Stimulated activated CD4-positive, alpha-beta T cell treated with anti-CD3 and anti-CD28 coated beads, Interleukin-12 subunit alpha, Interleukin-12 subunit beta, amount 100 ng/mL, for 48 hours (primary cell): ENCODE results near the gene ADISSP.
A peak's percentile ranks its signal among the peaks of the same experiment; 100 is the strongest.

Experiments used
- DNase-seq, 3 donors: peaks; one replicate each; pipeline ENCODE4 v3.0.0-alpha.2; 2020; ENCODE audit warnings: low read depth in 2 of 3, low spot score in 1 of 3

Gene ADISSP

DNA sequence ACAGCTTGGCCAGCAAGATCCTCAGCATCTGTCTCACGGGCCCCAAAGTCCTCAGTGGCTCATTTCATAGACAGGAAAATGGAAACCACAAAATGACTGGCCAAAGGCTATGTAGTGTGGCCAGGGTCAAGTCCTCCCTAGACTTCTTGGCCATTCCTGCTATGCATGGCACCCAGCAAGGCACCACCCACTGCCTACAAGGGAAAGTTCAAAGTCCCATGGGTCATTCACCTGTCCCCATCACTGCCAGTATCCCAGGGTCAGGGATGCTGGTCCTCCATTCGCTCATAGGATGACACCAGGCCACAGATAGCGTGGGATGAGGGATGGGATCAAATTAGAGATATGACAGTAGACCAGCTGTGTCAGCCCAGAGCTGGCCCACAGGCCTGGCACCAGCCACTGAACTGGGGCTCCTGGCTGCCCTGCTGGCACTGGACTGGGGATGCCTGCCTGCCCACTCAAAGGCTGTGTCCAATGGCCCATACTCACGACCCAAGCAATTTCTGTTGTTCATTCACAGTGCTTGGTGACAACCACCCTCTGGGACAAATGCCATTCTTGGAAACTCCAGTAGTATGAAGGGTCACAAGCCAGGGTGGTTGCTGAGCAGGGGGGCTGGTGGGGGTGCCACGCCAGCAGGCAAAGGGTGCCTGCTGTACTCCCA lies 11.6 kb downstream of the ADISSP start:
- DNase-seq: no peak

DNA sequence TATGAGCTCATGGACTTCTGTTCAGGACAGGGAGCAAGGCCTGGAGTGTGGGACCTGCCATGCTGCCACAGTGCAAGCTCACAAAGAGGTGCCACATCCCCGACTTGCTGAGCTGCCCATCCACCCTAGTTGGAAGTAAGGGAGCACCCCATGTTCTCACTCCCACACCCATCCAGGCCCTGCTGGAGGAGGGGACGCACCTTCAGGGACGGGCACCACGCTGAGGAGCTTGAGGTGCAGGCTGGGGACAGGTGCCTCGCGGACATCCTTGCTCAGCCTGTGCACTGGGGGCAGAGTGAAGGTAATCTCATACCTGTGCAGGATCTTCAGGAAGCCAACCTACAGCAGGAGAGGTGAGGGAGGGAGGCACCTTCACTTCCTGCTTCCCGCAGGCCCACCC lies 12.3 kb downstream of the ADISSP start:
- no peak for DNase-seq

DNA sequence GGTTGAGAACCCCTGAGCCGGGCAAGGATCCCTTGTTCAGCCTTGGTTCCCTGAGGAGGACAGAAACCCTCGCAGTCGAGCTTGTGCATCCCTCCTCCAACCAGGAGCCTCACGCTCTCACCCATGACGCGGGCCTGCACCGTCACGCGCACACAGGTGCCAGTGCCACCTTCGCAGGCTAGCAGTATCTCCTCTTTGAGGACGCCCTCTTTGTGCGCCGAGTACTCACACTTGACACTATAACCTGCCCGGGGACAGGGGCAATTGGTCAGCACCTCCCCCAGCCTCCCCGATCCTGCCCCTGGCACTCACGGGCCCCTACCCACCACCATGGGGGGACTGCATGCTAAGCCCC lies 13.3 kb downstream of the ADISSP start:
- no peak for DNase-seq

DNA sequence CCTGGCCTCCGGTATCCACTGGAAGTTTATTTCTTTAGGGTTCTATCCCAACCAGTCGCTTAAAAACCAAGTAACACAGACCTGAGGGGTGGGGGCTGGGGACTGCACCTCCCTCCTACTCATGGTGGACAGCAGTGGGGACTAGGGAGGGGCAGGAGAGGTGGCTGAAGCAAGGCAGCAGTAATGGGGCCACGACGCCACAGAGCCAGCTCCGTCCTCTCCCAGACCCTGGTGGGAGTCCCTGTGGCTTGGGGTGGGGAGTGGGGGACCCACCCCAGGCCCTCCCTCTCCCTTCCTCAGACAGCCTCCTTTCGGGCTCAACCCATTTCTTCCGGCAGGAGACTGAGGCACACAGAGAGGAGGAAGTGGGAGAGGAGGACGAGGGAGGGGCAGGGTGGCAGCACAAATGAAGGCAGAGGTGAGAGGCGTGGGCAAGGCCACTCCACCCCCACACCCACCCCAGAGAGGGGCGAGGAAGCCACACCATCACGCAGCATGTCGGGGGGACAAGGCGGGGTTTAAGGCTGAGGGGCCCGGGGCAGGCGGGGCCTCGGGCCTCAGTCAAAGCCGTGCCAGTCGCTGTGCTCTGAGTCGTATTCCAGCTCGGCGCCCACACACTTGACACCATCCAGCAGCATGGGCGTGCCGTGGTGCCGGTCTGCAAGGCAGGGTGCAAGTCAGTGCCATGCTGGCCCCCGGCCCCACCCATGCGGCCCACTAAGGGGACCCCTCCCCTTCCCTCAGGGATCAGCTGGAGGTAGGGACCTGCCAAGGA lies 13.9 kb downstream of the ADISSP start:
- no peak for DNase-seq

DNA sequence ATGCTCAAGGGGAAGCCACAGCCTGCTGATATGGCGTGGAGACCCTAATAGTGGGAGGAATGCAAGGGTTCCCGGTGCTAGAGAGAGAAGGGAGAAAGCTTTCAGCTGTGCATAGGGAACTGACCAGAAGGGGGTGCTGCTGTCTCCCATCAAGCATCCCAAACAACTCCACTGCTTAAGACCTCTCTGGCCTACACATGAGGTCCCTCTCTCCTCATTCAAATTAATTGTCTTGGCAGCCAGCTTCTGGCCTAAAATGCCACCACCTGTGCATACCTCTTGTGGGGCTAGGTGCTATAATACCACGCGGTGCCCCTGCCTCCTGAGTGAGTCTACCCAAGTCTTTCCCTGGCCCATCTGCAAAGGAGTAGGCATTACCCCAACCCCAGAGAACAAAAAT lies 14.5 kb downstream of the ADISSP start:
- peak in 2 of 3 donors; percentile 42 to 54 for DNase-seq

DNA sequence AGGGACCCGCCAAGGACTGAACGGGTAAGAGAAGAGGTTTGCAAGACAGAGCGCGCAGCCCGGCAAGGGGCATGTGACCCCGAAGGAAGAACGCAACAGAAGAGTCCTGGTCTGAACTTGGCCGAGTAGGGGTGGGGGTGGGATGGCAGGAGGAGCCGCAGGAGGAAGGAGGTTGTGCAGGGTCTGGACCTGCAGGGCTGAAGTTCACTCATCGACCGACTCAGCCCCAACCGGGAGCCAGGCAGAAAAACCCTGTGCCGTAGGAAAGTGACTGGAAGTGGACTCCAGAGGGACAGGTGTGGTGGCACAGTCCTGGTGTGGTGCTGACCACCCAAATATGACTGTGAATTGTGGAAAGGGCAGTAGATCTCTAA lies 15.2 kb downstream of the ADISSP start:
- no peak for DNase-seq

DNA sequence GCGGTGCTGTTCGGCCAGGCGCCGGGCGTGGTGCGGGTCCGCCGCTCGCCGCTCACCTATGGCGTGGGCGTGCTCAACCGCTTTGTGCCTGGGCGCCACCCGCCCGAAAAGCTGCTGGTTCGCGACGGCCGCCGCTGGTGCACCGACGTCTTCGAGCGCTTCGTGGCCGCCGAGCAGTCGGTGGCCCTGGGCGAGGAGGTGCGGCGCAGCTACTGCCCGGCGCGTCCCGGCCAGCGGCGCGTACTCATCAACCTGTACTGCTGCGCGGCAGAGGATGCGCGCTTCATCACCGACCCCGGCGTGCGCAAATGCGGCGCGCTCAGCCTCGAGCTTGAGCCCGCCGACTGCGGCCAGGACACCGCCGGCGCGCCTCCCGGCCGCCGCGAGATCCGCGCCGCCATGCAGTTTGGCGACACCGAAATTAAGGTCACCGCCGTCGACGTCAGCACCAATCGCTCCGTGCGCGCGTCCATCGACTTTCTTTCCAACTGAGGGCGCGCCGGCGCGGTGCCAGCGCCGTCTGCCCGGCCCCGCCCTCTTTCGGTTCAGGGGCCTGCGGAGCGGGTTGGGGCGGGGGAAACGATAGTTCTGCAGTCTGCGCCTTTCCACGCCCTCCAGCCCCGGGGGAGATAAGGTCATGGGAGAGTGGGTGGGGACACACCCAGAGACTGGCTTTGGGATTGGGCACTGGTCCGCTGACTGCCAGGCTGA lies 15.7 kb downstream of the ADISSP start:
- DNase-seq: peak in 1 of 3 donors; percentile 63

DNA sequence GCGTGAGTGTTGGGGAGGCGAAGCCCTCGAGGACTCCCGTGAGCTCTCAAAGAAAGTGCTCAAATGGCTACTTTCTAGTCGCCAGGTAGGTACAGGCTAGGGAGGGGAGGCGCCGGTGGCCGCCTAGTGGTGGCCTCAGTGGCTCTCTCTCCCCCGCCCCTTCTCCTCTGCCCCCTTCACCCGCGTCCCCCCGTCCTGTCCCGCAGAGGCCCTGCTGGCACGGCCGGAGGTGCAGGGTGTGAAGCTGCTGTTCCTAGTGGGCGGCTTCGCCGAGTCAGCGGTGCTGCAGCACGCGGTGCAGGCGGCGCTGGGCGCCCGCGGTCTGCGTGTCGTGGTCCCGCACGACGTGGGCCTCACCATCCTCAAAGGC lies 16.3 kb downstream of the ADISSP start:
- DNase-seq: no peak

DNA sequence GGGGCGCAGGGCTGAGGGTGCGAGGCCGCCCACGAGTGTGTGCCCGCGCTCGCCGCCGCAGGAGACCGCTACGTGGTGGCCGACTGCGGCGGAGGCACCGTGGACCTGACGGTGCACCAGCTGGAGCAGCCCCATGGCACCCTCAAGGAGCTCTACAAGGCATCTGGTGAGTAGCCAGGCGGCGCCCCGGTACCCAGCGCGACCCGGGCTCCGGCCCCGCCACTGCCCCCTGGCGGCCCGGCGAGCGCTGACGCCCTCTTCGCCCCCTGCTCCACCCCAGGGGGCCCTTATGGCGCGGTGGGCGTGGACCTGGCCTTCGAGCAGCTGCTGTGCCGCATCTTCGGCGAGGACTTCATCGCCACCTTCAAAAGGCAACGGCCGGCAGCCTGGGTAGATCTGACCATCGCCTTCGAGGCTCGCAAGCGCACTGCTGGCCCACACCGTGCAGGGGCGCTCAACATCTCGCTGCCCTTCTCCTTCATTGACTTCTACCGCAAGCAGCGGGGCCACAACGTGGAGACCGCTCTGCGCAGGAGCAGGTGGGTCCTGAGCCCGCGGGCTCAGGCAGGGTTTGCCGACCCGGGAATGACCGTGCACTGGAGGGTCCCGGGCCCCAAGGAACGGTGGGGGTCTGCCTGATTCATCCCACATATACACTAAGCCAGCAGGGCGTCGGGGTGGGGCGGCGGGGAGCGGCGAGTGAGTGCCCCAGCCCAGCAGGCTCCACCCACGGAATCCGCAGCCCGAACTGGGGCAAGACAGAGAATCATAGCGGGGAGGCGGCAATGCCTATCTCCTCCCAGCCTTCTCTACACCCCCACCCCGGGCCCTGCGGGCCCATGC lies 17.6 kb downstream of the ADISSP start:
- peak in 2 of 3 donors; percentile 24 to 29 for DNase-seq

DNA sequence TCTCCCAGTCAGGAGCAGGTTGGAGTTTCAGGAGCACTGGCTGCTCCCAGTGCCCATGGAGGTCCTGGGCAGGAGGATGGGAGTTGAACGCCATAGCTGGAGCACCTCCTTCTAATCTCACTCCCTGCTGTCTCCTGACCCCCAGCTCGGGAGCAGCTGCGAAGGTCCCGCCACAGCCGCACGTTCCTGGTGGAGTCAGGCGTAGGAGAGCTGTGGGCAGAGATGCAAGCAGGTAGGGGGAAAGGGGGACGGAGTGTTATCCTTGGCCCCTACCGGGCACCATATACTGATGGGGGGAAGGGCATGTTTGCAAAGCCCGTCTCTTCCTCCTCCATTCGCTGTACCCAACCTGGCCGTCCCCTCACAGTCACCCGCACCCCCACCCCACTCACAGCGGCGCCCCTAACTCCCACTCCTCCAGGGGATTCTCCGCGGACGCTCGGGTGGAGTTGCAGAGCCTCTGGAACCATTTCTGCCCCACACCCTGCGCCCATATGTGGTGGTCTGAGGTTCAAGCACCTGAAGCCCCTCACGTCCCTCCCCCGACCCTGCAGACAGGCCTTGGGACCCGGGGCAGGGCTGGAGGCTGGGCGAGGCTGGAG lies 18.4 kb downstream of the ADISSP start:
- no peak for DNase-seq

DNA sequence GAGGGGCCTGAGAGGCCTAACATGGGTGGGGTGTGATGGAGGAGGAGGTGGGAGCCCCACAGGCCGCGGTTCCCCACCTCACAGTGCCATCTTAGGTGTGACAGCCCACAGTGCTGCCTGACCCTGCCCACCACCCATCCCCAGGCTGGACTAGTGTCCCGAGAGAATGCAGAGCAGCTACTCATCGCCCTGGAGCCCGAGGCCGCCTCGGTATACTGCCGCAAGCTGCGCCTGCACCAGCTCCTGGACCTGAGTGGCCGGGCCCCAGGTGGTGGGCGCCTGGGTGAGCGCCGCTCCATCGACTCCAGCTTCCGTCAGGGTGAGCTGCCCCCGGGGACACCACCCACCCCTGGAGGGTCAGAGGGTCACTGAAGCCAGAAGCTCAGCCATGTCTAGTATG lies 19.5 kb downstream of the ADISSP start:
- DNase-seq: no peak

DNA sequence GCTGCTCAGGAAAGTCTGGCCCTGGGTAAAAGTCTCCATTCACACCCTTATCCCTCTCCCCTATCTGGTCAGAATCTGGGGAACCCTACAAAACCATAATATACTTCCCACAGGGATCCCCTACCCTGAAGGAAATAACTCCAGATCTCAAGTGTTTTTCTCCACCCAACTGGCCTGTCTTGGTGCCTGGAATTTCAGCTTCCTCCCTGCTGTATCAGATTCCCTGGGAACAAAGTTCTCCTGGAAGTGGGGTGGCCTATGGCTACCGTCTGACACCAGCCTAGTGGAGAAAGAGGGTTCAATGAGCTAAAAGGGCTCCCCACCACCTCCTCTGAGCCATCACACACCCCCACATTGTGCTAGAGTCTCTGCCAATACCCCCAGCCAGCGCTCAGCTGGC lies 20.1 kb downstream of the ADISSP start:
- no peak for DNase-seq

DNA sequence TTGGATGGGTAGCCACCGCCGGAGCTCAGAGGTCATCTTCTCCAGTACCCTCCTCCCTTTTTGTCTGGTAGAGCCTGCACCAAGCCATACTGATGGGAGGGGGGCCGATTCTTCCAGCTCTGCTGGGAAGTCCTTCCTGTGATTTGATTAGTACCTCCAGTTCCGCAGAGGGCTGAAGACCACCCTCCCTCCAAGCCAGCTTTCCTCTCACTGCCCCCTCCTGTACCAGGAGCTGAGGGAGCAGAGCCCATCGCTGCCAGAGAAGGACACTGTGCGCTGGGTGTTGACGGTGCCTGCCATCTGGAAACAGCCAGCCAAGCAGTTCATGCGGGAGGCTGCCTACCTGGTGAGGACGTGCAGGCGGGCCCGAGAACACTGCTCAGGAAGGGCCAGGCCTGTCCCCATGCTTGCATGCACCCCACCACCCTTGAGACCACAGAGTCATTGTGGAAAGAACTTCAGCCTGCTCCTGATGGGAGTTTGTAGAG lies 21.8 kb downstream of the ADISSP start:
- DNase-seq: no peak

DNA sequence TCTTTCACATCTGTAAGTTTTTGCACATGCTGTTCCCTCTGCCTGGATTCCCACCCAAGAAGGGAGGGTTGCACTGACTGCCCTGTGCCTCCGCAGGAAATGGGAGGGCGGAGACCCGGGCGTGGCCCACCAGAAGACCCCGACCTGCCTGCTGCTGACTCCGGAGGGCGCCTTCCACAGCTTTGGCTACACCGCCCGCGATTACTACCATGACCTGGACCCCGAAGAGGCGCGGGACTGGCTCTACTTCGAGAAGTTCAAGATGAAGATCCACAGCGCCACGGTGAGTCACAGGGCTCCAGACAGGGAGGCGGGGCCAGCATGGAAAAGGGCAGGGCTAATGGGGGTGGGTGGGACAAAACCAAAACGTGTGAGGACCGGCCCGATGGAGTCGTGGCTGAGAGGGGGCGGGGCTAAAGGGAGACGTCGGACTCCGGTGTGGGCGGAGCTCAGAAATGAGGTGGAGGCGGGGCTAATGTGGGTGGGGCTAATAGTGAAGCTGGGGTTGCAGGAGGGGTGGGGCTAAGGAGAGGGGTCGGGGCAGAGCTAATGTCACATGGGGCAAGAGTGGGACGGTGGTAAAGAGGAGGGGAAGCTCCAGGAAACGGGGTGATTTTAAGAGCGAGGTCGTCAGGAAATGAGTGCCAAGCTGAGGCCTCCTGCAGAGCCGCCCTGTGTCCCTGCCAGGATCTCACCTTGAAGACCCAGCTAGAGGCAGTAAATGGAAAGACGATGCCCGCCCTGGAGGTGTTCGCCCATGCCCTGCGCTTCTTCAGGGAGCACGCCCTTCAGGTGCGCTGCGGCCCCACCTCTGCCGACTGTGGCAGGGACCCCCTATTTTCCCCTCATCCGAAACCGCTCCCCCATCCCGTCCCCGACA lies 22.5 kb downstream of the ADISSP start:
- DNase-seq: peak; percentile 60 to 66 (median 65)

DNA sequence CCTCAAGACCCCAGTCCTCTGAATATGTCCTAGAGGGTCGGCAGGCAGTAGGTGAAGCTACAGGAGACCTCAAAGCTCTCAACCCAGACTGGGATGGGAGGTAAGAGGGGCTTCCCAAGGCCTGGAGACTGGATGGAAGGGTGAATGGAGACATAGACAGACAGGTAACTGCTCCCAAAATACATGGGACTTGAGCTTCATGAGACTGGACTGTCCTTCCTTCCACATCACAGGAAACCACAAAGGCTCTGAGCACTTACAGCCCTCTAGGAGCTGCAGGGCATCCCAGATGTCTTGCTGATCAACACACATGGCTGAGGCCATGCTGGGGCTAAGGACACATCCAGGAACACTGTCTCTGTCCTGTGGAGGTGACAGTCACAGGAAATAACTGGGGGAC lies 23.5 kb downstream of the ADISSP start:
- no peak for DNase-seq

DNA sequence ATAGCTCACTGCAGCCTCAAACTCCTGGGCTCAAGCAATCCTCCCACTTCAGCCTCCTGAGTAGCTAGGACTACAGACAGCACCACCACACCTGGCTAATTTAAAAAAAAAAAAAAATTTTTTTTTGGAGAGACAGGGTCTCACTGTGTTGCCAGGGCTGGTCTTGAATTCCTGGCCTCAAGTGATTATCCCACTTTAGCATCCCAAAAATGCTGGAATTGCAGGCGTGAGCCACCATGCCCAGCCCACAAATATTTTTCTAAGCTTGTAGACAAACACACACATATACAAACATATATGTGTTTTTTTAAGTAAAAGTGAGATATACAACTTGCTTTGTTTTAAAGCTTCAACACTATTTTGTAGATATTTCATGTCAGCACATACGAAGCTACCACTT lies 24.3 kb downstream of the ADISSP start:
- DNase-seq: no peak

DNA sequence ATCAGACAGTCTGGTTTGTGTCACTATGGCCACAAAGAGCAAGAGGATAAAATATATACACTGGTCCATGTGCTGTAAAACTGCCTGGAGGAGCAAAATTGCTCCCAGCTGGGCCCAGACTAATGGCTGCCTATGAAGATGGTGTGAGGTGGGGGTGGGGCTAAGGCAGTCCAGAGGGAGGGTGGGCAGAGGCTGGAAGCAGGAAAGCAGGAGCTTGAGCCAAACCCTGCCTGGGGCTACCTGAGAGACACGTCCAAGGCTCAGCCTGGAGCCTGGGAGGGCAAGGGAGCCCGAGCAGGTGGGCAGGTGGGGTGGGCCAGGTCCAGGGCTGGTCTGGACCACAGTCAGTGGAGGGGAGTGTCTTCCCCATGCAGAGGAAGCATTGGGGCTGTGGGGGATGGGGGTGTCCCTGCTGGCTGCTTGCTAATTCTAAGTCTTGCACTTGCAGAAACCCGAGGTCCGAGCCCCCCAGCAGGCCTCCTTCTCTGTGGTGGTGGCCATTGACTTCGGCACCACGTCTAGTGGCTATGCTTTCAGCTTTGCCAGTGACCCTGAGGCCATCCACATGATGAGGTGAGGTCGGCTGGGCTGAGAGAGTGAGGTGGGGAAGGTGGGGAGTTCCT lies 25.6 kb downstream of the ADISSP start:
- no peak for DNase-seq

DNA sequence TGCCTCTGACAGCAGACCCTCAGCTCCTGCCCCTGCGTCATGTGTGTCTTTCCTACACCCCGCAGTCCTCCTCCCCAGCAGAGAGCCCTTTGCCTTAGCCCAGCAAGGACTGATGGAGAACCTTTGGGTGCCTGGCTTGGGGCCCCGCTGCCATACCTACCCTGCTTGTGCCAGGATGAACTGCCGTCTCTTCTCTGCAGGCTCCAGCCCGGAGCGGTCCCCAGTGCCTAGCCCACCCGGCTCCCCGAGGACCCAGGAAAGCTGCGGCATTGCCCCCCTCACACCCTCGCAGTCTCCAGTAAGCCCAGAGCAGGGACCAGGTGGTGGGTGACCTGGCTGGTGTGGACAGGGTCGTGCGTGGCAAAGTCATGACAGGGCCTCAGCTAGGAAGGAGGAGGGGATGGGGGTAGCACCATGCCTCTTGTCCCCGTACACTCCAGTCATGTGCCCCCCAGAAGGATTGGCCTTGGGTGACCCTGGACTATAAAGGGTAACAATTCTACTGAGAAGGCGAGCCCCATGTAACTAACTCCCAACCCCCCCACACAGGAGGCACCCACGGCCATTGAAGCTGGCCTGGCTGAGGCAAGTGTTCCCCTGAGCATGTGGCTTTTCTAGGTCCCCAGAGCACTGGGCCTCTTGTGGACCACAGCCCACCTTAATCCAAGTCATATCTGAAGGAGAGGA lies 26.8 kb downstream of the ADISSP start:
- DNase-seq: no peak

DNA sequence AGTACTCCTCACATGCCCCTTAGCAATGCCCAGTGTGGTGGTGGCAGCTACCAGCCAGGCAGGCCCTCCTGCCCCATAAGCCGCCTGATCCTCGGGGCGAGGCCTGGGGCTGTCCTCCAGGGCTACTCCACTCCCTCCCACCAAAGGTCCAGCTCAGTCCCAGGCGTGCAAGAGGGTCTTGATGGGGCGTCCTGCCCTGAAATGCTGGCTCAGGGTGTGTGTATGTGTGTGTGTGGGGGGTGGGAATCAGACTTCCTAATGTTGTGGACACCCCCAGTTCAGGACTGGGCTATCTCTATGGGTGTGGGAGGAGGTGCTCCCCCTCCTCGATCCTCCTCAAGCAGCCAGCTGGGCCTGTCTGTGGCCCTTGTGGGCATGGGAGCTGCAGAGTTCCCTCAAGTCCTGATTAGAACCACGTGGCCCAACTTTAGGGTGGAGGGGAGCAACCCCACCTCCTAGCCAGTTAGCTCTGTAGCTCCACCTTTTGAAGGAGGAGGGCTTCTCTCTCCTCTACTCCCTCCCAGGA lies 27.6 kb downstream of the ADISSP start:
- no peak for DNase-seq
